GM12878 (cell line): Measurements from ENCODE around the gene ATP2C2. TPM values are rescaled to one million over a fixed set of nuclear protein-coding genes. Genes with fewer than 3 reads are reported as not detected.

Source experiments
- ATAC-seq: fragments of 200-7000 bp; cut with Tn5 transposase; 3 replicates; pipeline ENCODE4 v1.9.1; 2020; ENCODE audit warnings: mild to moderate bottlenecking, moderate library complexity
- BruUV-seq: library from RNA; stranded (reverse); fragments of 400-500 nt; replicated peaks from 2 replicates; lab custom pipeline; 2021; lab: Mats Ljungman, UMichigan
- CTCF ChIA-PET: fragments of 300-600 bp; sonication (Branson Sonifier 250); formaldehyde crosslinking; extraction: SDS; loops from one replicate; lab custom pipeline; 2021; ENCODE audit warnings: inconsistent platforms; lab: Yijun Ruan, JAX
- POLR2A ChIA-PET: fragments of 350-600 bp; formaldehyde crosslinking; extraction: SDS; loops from one replicate; lab custom pipeline; 2021; ENCODE audit warnings: inconsistent platforms; lab: Charles Lee
- RAD21 ChIA-PET: fragments of 300-600 bp; sonication (Branson Sonifier 250); formaldehyde crosslinking; loops from one replicate; lab custom pipeline; 2023; ENCODE audit warnings: antibody characterized with exemption; ENCODE audit not compliant: unreplicated experiment; lab: Charles Lee
- SMC1A ChIA-PET: fragments of 300-600 bp; sonication (Branson Sonifier 250); formaldehyde crosslinking; loops from one replicate; lab custom pipeline; 2023; ENCODE audit not compliant: unreplicated experiment, uncharacterized antibody; lab: Charles Lee
- DNase-seq: peaks from one replicate; pipeline ENCODE4 v3.0.0-alpha.2; 2011; ENCODE audit warnings: low read depth, low spot score
- FAIRE-seq: peaks from 3 replicates; lab custom pipeline; 2011; peaks lifted over from hg19 to GRCh38; lab: Jason Lieb, UNC
- H2AFZ ChIP-seq: 2 replicates; pipeline ENCODE4 v1.6.0; 2011; ENCODE audit warnings: low read depth, low read length, control low read depth; ENCODE audit not compliant: control insufficient read depth
- H3K27ac ChIP-seq: 2 replicates; pipeline ENCODE4 v1.5.1; 2011; ENCODE audit warnings: control low read depth; ENCODE audit not compliant: control insufficient read depth, insufficient read depth
- H3K27me3 ChIP-seq, 2 experiments: replicated peaks in 1 of 2; 2 replicates each; pipeline versions ENCODE4 v1.6.0 to v1.6.1; 2011; ENCODE audit warnings: low read length in 1 of 2; ENCODE audit not compliant: control insufficient read depth in 2 of 2, insufficient read depth in 2 of 2
- H3K36me3 ChIP-seq, 2 experiments: 2 replicates each; pipeline ENCODE4 v1.5.1; 2011; ENCODE audit warnings: low read length in 1 of 2; ENCODE audit not compliant: control insufficient read depth in 2 of 2, insufficient read depth in 2 of 2
- H3K4me1 ChIP-seq: 2 replicates; pipeline ENCODE4 v1.6.1; 2011; ENCODE audit warnings: mild to moderate bottlenecking, low read length, moderate library complexity, mixed read lengths; ENCODE audit not compliant: control insufficient read depth, insufficient read depth
- H3K4me2 ChIP-seq: 2 replicates; pipeline ENCODE4 v1.6.0; 2011; ENCODE audit warnings: control low read depth; ENCODE audit not compliant: control insufficient read depth, insufficient read depth
- H3K4me3 ChIP-seq: fragments of 200-600 bp; sonication (generic); 2 replicates; pipeline ENCODE4 v1.5.1; 2016
- H3K79me2 ChIP-seq: 2 replicates; pipeline ENCODE4 v1.6.0; 2011; ENCODE audit warnings: low read length; ENCODE audit not compliant: control insufficient read depth, insufficient read depth
- H3K9ac ChIP-seq: 2 replicates; pipeline ENCODE4 v1.8.0; 2011; ENCODE audit warnings: low read length, control low read depth, mixed read lengths; ENCODE audit not compliant: control insufficient read depth, insufficient read depth
- H3K9me3 ChIP-seq: replicated peaks from 3 replicates; pipeline ENCODE4 v1.5.1; 2011; ENCODE audit warnings: mild to moderate bottlenecking, low read length; ENCODE audit not compliant: control insufficient read depth, insufficient read depth
- H4K20me1 ChIP-seq: 2 replicates; pipeline ENCODE4 v1.6.0; 2011; ENCODE audit not compliant: control insufficient read depth, insufficient read depth
- ATF2 ChIP-seq: IDR thresholded peaks from 2 replicates; pipeline ENCODE4 v1.6.1; 2012; ENCODE audit warnings: low read length, inconsistent platforms
- BACH1 ChIP-seq: fragments of 450-650 bp; IDR thresholded peaks from 2 replicates; pipeline ENCODE4 v1.6.1; 2017; ENCODE audit warnings: mild to moderate bottlenecking, borderline replicate concordance
- BCL3 ChIP-seq: IDR thresholded peaks from 2 replicates; pipeline ENCODE4 v1.6.1; 2011; ENCODE audit warnings: borderline replicate concordance, low read depth, mild to moderate bottlenecking, moderate library complexity, low read length; ENCODE audit not compliant: insufficient read depth, poor library complexity, severe bottlenecking
- CBFB ChIP-seq: IDR thresholded peaks from 2 replicates; pipeline ENCODE4 v1.6.1; 2016; ENCODE audit warnings: antibody characterized with exemption, low read depth
- CEBPB ChIP-seq, 2 experiments: fragments of 150-350 bp in 1 of 2; IDR thresholded peaks; 2 replicates each; pipeline ENCODE4 v1.6.1; 2012 to 2014; ENCODE audit warnings: low read depth in 2 of 2, low read length in 2 of 2, borderline replicate concordance in 1 of 2, inconsistent platforms in 1 of 2
- CEBPZ ChIP-seq: fragments of 150-350 bp; IDR thresholded peaks from 2 replicates; pipeline ENCODE4 v1.6.1; 2016; ENCODE audit warnings: low read depth, low read length
- EZH2 ChIP-seq: IDR thresholded peaks from 2 replicates; pipeline ENCODE4 v1.6.1; 2012; ENCODE audit warnings: low read depth, mild to moderate bottlenecking, control low read depth, inconsistent platforms, low read length, borderline replicate concordance; ENCODE audit not compliant: control insufficient read depth
- MTA3 ChIP-seq: IDR thresholded peaks from 2 replicates; pipeline ENCODE4 v1.6.1; 2012; ENCODE audit warnings: low read length, inconsistent platforms, borderline replicate concordance
- NBN ChIP-seq: fragments of 450-650 bp; IDR thresholded peaks from 2 replicates; pipeline ENCODE4 v1.6.1; 2016
- RBBP5 ChIP-seq: fragments of 200-600 bp; sonication (generic); conservative IDR thresholded peaks from 2 replicates; pipeline ENCODE4 v1.6.1; 2016
- RFX5 ChIP-seq: IDR thresholded peaks from 2 replicates; pipeline ENCODE4 v1.6.1; 2011; ENCODE audit warnings: low read depth, low read length, improper control_type of control experiment
- SUPT20H ChIP-seq: IDR thresholded peaks from 2 replicates; pipeline ENCODE4 v1.6.1; 2011; ENCODE audit warnings: low read depth, mild to moderate bottlenecking, low read length, moderate library complexity, borderline replicate concordance; ENCODE audit not compliant: control insufficient read depth
- YBX1 ChIP-seq: fragments of 450-650 bp; IDR thresholded peaks from 2 replicates; pipeline ENCODE4 v1.6.1; 2016; ENCODE audit warnings: antibody characterized with exemption
- ZNF592 ChIP-seq: fragments of 450-650 bp; IDR thresholded peaks from 2 replicates; pipeline ENCODE4 v1.6.1; 2017; ENCODE audit warnings: mild to moderate bottlenecking, moderate library complexity
- ZSCAN29 ChIP-seq: fragments of 450-650 bp; IDR thresholded peaks from 2 replicates; pipeline ENCODE4 v1.6.1; 2017; ENCODE audit warnings: mild to moderate bottlenecking, moderate library complexity
- WGBS: methylation state at CpG from one replicate; pipeline ENCODE4 v1.1.6; 2016; ENCODE audit warnings: low lambda C conversion rate; ENCODE audit not compliant: insufficient replicate concordance, insufficient coverage; ENCODE audit errors: missing lambda C conversion rate; 5-methylcytosine and 5-hydroxymethylcytosine counted together
- in situ Hi-C: fragments of 300-500 bp; cut with MboI; formaldehyde crosslinking; loops from 9 replicates; pipeline ENCODE4 v1.14.3; 2018; ENCODE audit warnings: mixed read lengths
- intact Hi-C: fragments of 100-400 bp; cut with micrococcal nuclease; formaldehyde crosslinking; loops from one replicate; pipeline ENCODE4 v1.14.2; 2022; ENCODE audit not compliant: unreplicated experiment
- polyA plus RNA-seq, 11 experiments: library from polyadenylated mRNA; depleted of rRNA in 4 of 11; unstranded in 6 of 11; stranded (reverse) in 5 of 11; fragments of >200 nt; fragmentation: Nextera tagmentation in 4 of 11; fragmentation: Illumina TruSeq in 1 of 11; extraction: Ambion mirVana in 4 of 11; extraction: Trizol in 1 of 11; gene quantifications; 1 replicate in 1 of 11; 2 replicates in 10 of 11; pipeline versions ENCODE4 v1.2.1 to v1.2.3, GENCODE V29; 2011 to 2016; ENCODE audit warnings: inconsistent platforms in 2 of 11, missing spikeins in 2 of 11, low read depth in 1 of 11
- total RNA-seq, 4 experiments: library from RNA; depleted of rRNA in 3 of 4; stranded (reverse); fragments of >200 nt in 3 of 4; fragmentation: Illumina TruSeq in 1 of 4; extraction: Trizol in 1 of 4; gene quantifications; 2 replicates each; pipeline versions ENCODE4 v1.2.1 to v1.2.3, GENCODE V29; 2013 to 2021

ATP2C2 gene
- total and polyA plus RNA-seq, 10 of the 15 experiments (the other 5 are each of a cell fraction or from before 2014, with no cell fraction given), result 0.05 to 0.19 TPM; not detected in 8

GRCh38 chr16:84383106-84383505 is 14.8 kb downstream of the ATP2C2 start:
- Histone ChIP-seq H3K27me3 (no peaks in the 10 kb centered on the region), H2AFZ (no peak overlapping the region), H3K9ac (no peak overlapping the region), H3K79me2 (no peaks in the 10 kb centered on the region), H3K9me3 (peaks cover 2% of the 10 kb centered on the region; the same call in 1 of the 3 replicates), H3K4me2 (no peak overlapping the region), H3K4me1 (no peaks in the 10 kb centered on the region), H3K27ac (no peak overlapping the region), H3K36me3 (no peaks in the 10 kb centered on the region), H4K20me1 (no peaks in the 10 kb centered on the region), H3K4me3 (no peak overlapping the region)
- 57% methylated on average over 7 of the region's 7 CpGs for WGBS
- no peak for DNase-seq
- SMC1A ChIA-PET, result no interaction called here
- FAIRE-seq, result no peak
- RAD21 ChIA-PET, result no interaction called here
- TF ChIP-seq BCL3 (no peak), ATF2 (no peak), CBFB (no peak), MTA3 (no peak), NBN (no peak), CEBPB (IDR thresholded peaks at IDR 0.05; ENCODE audit: borderline replicate concordance in 1 of 2, low read depth in 2 of 2, low read length in 2 of 2) (no peak), CEBPZ (no peak), BACH1 (no peak), RBBP5 (no peak), YBX1 (no peak), SUPT20H (no peak), RFX5 (no peak), EZH2 (no peak), ZSCAN29 (no peak), ZNF592 (no peak)
- no TSS peak for BruUV-seq
- in situ Hi-C loops, result no loop called here
- intact Hi-C loops, result no loop called here
- CTCF ChIA-PET, result interaction anchor here (0.6 kb wide), 1 partner anchor 209 kb away, joined by 3 read pairs; no protein-coding TSS in a partner anchor
- POLR2A ChIA-PET, result interaction anchor here (0.6 kb wide), 1 partner anchor 62 kb away, joined by 3 read pairs; no protein-coding TSS in a partner anchor
- no peak for ATAC-seq
